WTC11 (cell line): Measurements from ENCODE around the gene TAP2. TPM values are rescaled to one million over a fixed set of nuclear protein-coding genes. Genes with fewer than 3 reads are reported as not detected.

Experiments used
- CREM ChIP-seq: sonication (generic); formaldehyde crosslinking; IDR thresholded peaks from 2 replicates; pipeline ENCODE4 v1.8.1; 2022; ENCODE audit warnings: mild to moderate bottlenecking, missing genetic modification reagents, moderate library complexity
- ETV6 ChIP-seq: sonication (generic); formaldehyde crosslinking; IDR thresholded peaks from 2 replicates; pipeline ENCODE4 v1.8.1; 2022; ENCODE audit warnings: mild to moderate bottlenecking, missing genetic modification reagents
- FOXP1 ChIP-seq: sonication (generic); formaldehyde crosslinking; IDR thresholded peaks from 2 replicates; pipeline ENCODE4 v1.8.0; 2022; ENCODE audit warnings: missing genetic modification reagents, mild to moderate bottlenecking, moderate library complexity, borderline replicate concordance
- MYBL2 ChIP-seq: sonication (generic); formaldehyde crosslinking; IDR thresholded peaks from 2 replicates; pipeline ENCODE4 v1.8.1; 2023; ENCODE audit warnings: mild to moderate bottlenecking, moderate library complexity, missing genetic modification reagents
- NFATC4 ChIP-seq: fragments of 250-450 bp; sonication (Bioruptor Pico); IDR thresholded peaks from 2 replicates; pipeline ENCODE4 v1.9.0; 2021; ENCODE audit warnings: mild to moderate bottlenecking
- NFE2L1 ChIP-seq: sonication (generic); formaldehyde crosslinking; IDR thresholded peaks from 2 replicates; pipeline ENCODE4 v1.8.1; 2023; ENCODE audit warnings: missing genetic modification reagents
- RELA ChIP-seq: sonication (generic); formaldehyde crosslinking; IDR thresholded peaks from 2 replicates; pipeline ENCODE4 v1.8.1; 2022; ENCODE audit warnings: missing genetic modification reagents, mild to moderate bottlenecking, borderline replicate concordance
- SMAD3 ChIP-seq: sonication (generic); formaldehyde crosslinking; IDR thresholded peaks from 2 replicates; pipeline ENCODE4 v1.8.0; 2022; ENCODE audit warnings: missing genetic modification reagents, mild to moderate bottlenecking, borderline replicate concordance
- SOX15 ChIP-seq: fragments of 250-450 bp; sonication (Bioruptor Pico); IDR thresholded peaks from 2 replicates; pipeline ENCODE4 v1.9.0; 2021; ENCODE audit warnings: mild to moderate bottlenecking
- SP1 ChIP-seq: sonication (generic); formaldehyde crosslinking; conservative IDR thresholded peaks from 2 replicates; pipeline ENCODE4 v1.8.1; 2022; ENCODE audit warnings: missing genetic modification reagents
- TCF7 ChIP-seq: sonication (generic); formaldehyde crosslinking; IDR thresholded peaks from 2 replicates; pipeline ENCODE4 v1.8.0; 2022; ENCODE audit warnings: mild to moderate bottlenecking, low read depth, missing genetic modification reagents, moderate library complexity
- TP53 ChIP-seq: sonication (generic); formaldehyde crosslinking; IDR thresholded peaks from 2 replicates; pipeline ENCODE4 v1.8.1; 2023; ENCODE audit warnings: mild to moderate bottlenecking, missing genetic modification reagents
- ZNF121 ChIP-seq: sonication (generic); formaldehyde crosslinking; IDR thresholded peaks from 2 replicates; pipeline ENCODE4 v1.8.0; 2023; ENCODE audit warnings: missing genetic modification reagents
- ZNF232 ChIP-seq: sonication (generic); formaldehyde crosslinking; IDR thresholded peaks from 2 replicates; pipeline ENCODE4 v1.8.0; 2022; ENCODE audit warnings: mild to moderate bottlenecking, missing genetic modification reagents
- total RNA-seq: library from RNA; stranded (reverse); gene quantifications from 3 replicates; pipeline ENCODE4 v1.2.3, GENCODE V29; 2021
- TF ChIP-seq, protein P1 (sequence below): fragments of 250-450 bp; sonication (Bioruptor Pico); IDR thresholded peaks from 2 replicates; pipeline ENCODE4 v1.9.0; 2021; ENCODE audit warnings: mild to moderate bottlenecking, borderline replicate concordance
- TF ChIP-seq, protein P2 (sequence below): sonication (generic); formaldehyde crosslinking; IDR thresholded peaks from 2 replicates; pipeline ENCODE4 v1.8.0; 2022; ENCODE audit warnings: mild to moderate bottlenecking, missing genetic modification reagents
- TF ChIP-seq, protein P3 (sequence below): sonication (generic); formaldehyde crosslinking; IDR thresholded peaks from 2 replicates; pipeline ENCODE4 v1.8.1; 2023; ENCODE audit warnings: mild to moderate bottlenecking, missing genetic modification reagents, moderate library complexity
- TF ChIP-seq, protein P4 (sequence below): sonication (generic); formaldehyde crosslinking; IDR thresholded peaks from 2 replicates; pipeline ENCODE4 v1.8.1; 2023; ENCODE audit warnings: mild to moderate bottlenecking, moderate library complexity, missing genetic modification reagents
- TF ChIP-seq, protein P5 (sequence below): fragments of 200-600 bp; IDR thresholded peaks from 2 replicates; pipeline ENCODE4 v1.8.0; 2022; ENCODE audit warnings: antibody characterized with exemption

TAP2 gene
- total RNA-seq, 1 experiment from 2014 or later = 23.0 TPM

DNA sequence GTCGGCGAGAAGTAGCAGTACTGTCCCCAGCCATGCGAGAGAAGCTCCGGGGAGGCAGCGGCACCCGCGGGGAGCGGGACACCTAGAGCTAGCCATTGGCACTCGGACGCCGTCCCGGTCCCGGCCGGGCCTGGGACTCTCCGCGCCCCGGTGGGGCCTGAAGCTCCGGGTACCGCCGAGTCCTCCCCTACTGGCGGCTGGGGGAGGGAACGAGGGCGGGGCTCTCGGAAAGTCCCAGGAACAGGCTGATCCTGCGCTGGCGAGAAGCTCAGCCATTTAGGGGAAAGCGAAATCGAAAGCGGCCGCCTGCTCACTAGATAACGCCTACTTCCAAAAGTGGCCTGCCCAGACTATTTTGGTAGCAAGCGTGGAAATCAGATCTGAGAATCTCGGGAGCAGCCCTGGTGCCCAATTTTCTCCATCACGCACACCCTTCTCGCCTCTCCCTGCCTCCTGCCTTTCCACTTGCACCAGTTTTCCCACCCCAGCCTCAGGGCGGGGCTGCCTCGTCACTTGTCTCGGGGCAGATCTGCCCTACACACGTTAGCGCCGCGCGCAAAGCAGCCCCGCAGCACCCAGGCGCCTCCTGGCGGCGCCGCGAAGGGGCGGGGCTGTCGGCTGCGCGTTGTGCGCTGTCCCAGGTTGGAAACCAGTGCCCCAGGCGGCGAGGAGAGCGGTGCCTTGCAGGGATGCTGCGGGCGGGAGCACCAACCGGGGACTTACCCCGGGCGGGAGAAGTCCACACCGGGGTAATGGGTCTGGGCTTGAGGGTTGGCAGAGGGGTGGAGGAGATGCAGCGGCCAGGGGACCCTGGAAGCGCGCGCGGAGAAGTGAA is 15.2 kb upstream of the TAP2 start, which contains the start of the genes PSMB9 and TAP1 (continued):
- no peak for TF ChIP-seq RELA (CRISPR knock-in tag)
- TF ChIP-seq SMAD3 (CRISPR knock-in tag) = no peak
- TF ChIP-seq CREM (CRISPR knock-in tag) = peak; percentile 55; the same call in 1 of the 2 replicates
- TF ChIP-seq ZNF121 = 0 out of 2 replicates have a peak, but pooled peaks have one; percentile 54
- TF ChIP-seq ZNF232 = peak; percentile 45; the same call in 1 of the 2 replicates
- TF ChIP-seq SOX15 (CRISPR knock-in tag) = no peak
- peak; percentile 61 for TF ChIP-seq ETV6 (CRISPR knock-in tag)
- TF ChIP-seq, protein P1, sequence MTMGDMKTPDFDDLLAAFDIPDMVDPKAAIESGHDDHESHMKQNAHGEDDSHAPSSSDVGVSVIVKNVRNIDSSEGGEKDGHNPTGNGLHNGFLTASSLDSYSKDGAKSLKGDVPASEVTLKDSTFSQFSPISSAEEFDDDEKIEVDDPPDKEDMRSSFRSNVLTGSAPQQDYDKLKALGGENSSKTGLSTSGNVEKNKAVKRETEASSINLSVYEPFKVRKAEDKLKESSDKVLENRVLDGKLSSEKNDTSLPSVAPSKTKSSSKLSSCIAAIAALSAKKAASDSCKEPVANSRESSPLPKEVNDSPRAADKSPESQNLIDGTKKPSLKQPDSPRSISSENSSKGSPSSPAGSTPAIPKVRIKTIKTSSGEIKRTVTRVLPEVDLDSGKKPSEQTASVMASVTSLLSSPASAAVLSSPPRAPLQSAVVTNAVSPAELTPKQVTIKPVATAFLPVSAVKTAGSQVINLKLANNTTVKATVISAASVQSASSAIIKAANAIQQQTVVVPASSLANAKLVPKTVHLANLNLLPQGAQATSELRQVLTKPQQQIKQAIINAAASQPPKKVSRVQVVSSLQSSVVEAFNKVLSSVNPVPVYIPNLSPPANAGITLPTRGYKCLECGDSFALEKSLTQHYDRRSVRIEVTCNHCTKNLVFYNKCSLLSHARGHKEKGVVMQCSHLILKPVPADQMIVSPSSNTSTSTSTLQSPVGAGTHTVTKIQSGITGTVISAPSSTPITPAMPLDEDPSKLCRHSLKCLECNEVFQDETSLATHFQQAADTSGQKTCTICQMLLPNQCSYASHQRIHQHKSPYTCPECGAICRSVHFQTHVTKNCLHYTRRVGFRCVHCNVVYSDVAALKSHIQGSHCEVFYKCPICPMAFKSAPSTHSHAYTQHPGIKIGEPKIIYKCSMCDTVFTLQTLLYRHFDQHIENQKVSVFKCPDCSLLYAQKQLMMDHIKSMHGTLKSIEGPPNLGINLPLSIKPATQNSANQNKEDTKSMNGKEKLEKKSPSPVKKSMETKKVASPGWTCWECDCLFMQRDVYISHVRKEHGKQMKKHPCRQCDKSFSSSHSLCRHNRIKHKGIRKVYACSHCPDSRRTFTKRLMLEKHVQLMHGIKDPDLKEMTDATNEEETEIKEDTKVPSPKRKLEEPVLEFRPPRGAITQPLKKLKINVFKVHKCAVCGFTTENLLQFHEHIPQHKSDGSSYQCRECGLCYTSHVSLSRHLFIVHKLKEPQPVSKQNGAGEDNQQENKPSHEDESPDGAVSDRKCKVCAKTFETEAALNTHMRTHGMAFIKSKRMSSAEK = no peak
- TF ChIP-seq SP1 (CRISPR knock-in tag) = peak; percentile 88
- 0 out of 2 replicates have a peak, but pooled peaks have one; percentile 43 for TF ChIP-seq MYBL2 (CRISPR knock-in tag)
- TF ChIP-seq, protein P2, sequence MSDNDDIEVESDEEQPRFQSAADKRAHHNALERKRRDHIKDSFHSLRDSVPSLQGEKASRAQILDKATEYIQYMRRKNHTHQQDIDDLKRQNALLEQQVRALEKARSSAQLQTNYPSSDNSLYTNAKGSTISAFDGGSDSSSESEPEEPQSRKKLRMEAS = peak; percentile 41; the same call in 1 of the 2 replicates
- TF ChIP-seq TP53 (CRISPR knock-in tag) = no peak
- TF ChIP-seq, protein P3, sequence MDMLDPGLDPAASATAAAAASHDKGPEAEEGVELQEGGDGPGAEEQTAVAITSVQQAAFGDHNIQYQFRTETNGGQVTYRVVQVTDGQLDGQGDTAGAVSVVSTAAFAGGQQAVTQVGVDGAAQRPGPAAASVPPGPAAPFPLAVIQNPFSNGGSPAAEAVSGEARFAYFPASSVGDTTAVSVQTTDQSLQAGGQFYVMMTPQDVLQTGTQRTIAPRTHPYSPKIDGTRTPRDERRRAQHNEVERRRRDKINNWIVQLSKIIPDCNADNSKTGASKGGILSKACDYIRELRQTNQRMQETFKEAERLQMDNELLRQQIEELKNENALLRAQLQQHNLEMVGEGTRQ (CRISPR knock-in tag) = no peak
- TF ChIP-seq, protein P4, sequence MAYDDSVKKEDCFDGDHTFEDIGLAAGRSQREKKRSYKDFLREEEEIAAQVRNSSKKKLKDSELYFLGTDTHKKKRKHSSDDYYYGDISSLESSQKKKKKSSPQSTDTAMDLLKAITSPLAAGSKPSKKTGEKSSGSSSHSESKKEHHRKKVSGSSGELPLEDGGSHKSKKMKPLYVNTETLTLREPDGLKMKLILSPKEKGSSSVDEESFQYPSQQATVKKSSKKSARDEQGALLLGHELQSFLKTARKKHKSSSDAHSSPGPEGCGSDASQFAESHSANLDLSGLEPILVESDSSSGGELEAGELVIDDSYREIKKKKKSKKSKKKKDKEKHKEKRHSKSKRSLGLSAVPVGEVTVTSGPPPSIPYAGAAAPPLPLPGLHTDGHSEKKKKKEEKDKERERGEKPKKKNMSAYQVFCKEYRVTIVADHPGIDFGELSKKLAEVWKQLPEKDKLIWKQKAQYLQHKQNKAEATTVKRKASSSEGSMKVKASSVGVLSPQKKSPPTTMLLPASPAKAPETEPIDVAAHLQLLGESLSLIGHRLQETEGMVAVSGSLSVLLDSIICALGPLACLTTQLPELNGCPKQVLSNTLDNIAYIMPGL = peak; percentile 92
- TF ChIP-seq NFE2L1 (CRISPR knock-in tag) = no peak
- no peak for TF ChIP-seq TCF7 (CRISPR knock-in tag)
- TF ChIP-seq, protein P5, sequence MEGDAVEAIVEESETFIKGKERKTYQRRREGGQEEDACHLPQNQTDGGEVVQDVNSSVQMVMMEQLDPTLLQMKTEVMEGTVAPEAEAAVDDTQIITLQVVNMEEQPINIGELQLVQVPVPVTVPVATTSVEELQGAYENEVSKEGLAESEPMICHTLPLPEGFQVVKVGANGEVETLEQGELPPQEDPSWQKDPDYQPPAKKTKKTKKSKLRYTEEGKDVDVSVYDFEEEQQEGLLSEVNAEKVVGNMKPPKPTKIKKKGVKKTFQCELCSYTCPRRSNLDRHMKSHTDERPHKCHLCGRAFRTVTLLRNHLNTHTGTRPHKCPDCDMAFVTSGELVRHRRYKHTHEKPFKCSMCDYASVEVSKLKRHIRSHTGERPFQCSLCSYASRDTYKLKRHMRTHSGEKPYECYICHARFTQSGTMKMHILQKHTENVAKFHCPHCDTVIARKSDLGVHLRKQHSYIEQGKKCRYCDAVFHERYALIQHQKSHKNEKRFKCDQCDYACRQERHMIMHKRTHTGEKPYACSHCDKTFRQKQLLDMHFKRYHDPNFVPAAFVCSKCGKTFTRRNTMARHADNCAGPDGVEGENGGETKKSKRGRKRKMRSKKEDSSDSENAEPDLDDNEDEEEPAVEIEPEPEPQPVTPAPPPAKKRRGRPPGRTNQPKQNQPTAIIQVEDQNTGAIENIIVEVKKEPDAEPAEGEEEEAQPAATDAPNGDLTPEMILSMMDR = 0 out of 2 replicates have a peak, but pooled peaks have one; percentile 31
- peak; percentile 50; the same call in 1 of the 2 replicates for TF ChIP-seq FOXP1 (CRISPR knock-in tag)
- TF ChIP-seq NFATC4 = no peak
